Lower lobe of right lung (tissue), 2 donors: ENCODE results near the gene DDX51. TPM values are rescaled to one million over a fixed set of nuclear protein-coding genes. Genes with fewer than 3 reads are reported as not detected.

Experiments
- ATAC-seq, 2 donors: fragments of 200-7000 bp; cut with Tn5 transposase; one replicate each; pipeline ENCODE4 v1.9.1; 2020 to 2022; ENCODE audit warnings: mild to moderate bottlenecking in 2 of 2, moderate library complexity in 2 of 2
- DNase-seq: peaks from one replicate; pipeline ENCODE4 v3.0.0-alpha.2; 2020
- H3K27ac ChIP-seq: fragments of 200-600 bp; one replicate; pipeline ENCODE4 v1.8.0; 2022
- H3K27me3 ChIP-seq: fragments of 200-600 bp; one replicate; pipeline ENCODE4 v1.8.0; 2022; ENCODE audit warnings: low read depth
- H3K36me3 ChIP-seq: fragments of 200-600 bp; one replicate; pipeline ENCODE4 v1.8.0; 2022; ENCODE audit warnings: mild to moderate bottlenecking
- H3K4me1 ChIP-seq: fragments of 200-600 bp; one replicate; pipeline ENCODE4 v1.8.0; 2022
- H3K4me3 ChIP-seq: fragments of 200-600 bp; one replicate; pipeline ENCODE4 v1.8.0; 2022; ENCODE audit warnings: mild to moderate bottlenecking
- H3K9me3 ChIP-seq: fragments of 200-600 bp; one replicate; pipeline ENCODE4 v1.8.0; 2022
- intact Hi-C: fragments of 100-400 bp; cut with DNase I; formaldehyde crosslinking; loops from one replicate; pipeline ENCODE4 v1.11.0; 2022
- total RNA-seq: library from RNA; stranded (reverse); fragmentation: NEBNext Ultra II Directional; extraction: Animal tissue kit (Norgen Biotek cat#: 25700); gene quantifications from one replicate; pipeline ENCODE4 v1.2.1, GENCODE V29; 2021
- TF ChIP-seq, protein P1 (sequence below): fragments of 200-600 bp; IDR thresholded peaks from one replicate; pipeline ENCODE4 v1.8.0; 2022; ENCODE audit warnings: antibody characterized with exemption, mild to moderate bottlenecking
- donor health status: DM: no; HTN: yes; CAD: no; lungs with severe emphysema.

Gene DDX51
- total RNA-seq, 1 donor from 2014 or later, result 11.9 TPM

DNA sequence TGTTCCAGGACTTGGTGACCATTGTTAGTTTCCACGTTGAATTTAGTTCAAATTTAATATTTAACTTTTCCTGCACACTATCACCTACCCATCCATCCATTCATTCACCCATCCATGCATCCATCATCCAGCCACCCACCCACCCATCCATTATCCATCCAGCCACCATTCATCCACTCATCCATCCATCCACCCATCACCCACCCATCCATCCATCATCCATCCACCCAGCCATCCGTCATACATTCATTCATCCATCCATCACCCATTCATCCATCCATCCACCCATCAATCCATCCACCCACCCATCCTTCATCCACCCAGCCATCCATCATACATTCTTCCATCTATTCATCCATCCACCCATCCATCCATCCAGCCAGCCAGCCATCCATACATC, 22.0 kb upstream of the DDX51 start:
- H3K27me3 ChIP-seq, result peaks cover 8% of the 10 kb centered on the region
- no peaks in the 10 kb centered on the region for H3K9me3 ChIP-seq
- no peak overlapping the region for H3K4me3 ChIP-seq
- no peak for ATAC-seq
- intact Hi-C loops, result no loop called here
- no peak overlapping the region for H3K27ac ChIP-seq
- H3K4me1 ChIP-seq, result peaks cover 14% of the 10 kb centered on the region
- no peak for DNase-seq
- TF ChIP-seq, protein P1, sequence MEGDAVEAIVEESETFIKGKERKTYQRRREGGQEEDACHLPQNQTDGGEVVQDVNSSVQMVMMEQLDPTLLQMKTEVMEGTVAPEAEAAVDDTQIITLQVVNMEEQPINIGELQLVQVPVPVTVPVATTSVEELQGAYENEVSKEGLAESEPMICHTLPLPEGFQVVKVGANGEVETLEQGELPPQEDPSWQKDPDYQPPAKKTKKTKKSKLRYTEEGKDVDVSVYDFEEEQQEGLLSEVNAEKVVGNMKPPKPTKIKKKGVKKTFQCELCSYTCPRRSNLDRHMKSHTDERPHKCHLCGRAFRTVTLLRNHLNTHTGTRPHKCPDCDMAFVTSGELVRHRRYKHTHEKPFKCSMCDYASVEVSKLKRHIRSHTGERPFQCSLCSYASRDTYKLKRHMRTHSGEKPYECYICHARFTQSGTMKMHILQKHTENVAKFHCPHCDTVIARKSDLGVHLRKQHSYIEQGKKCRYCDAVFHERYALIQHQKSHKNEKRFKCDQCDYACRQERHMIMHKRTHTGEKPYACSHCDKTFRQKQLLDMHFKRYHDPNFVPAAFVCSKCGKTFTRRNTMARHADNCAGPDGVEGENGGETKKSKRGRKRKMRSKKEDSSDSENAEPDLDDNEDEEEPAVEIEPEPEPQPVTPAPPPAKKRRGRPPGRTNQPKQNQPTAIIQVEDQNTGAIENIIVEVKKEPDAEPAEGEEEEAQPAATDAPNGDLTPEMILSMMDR, result no peak
- H3K36me3 ChIP-seq, result no peaks in the 10 kb centered on the region

DNA sequence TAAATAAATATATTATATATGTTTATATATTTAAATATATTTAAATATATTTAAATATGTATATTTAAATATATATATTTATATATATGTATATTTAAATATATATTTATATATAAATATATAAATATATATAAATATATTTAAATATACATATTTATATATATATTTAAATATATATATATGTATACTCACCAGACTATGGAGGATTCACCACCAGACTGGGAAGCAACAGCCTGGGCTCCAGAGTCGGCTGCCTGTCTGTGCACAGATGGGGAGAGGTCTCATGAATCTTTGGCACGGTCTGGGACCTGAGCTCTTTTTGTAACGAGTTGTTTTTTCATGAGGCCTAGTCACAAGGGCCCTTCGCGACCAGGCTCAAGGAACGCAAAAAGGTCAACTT, 21.5 kb upstream of the DDX51 start:
- TF ChIP-seq, protein P1, result no peak
- DNase-seq, result no peak
- H3K27ac ChIP-seq, result no peak overlapping the region
- intact Hi-C loops, result no loop called here
- H3K36me3 ChIP-seq, result no peaks in the 10 kb centered on the region
- no peak for ATAC-seq
- peaks cover 14% of the 10 kb centered on the region for H3K4me1 ChIP-seq
- H3K27me3 ChIP-seq, result peaks cover 4% of the 10 kb centered on the region
- H3K9me3 ChIP-seq, result no peaks in the 10 kb centered on the region
- no peak overlapping the region for H3K4me3 ChIP-seq

DNA sequence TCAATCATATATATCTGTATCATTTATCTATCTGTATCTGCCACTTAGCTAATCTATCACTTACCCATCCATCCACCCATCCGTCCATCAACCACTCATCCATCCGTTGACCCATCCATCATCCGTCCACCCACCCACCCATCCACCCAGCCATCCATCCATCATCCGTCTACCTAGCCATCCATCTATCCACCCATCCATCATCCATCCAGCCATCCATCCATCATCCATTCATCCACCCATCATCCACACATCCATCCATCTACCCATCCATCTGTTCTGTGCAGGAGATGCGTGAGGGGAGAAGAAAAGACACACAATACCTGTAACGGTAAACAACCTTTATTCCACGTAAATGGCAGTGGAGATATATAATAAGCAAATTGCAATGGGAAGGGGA, 20.3 kb upstream of the DDX51 start:
- Histone ChIP-seq H3K36me3 (no peaks in the 10 kb centered on the region), H3K4me1 (peaks cover 14% of the 10 kb centered on the region), H3K9me3 (no peaks in the 10 kb centered on the region), H3K27ac (no peak overlapping the region), H3K27me3 (peaks cover 4% of the 10 kb centered on the region), H3K4me3 (no peak overlapping the region)
- ATAC-seq (no peak), DNase-seq (no peak)
- intact Hi-C loops, result no loop called here
- TF ChIP-seq, protein P1, result no peak

DNA sequence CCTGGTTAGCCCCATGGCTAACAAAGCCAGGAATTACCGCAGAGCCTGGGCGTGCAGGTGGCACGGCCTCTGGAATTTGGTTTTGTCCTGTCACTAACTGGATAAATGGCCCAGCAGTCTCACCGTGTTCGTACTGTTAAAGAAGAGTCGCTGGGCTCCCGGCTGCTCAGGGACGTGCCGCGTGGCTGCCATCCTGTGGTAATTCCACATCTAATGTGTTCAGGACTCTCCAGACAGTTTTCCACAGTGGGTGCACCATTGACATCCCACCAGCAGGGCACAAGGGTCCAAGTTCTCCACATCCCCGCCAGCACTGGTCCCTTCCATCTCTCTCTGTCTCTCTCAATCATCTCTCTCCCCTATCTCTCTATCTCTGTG, 19.8 kb upstream of the DDX51 start:
- no peak for ATAC-seq
- TF ChIP-seq, protein P1, result no peak
- Histone ChIP-seq H3K4me3 (no peak overlapping the region), H3K27me3 (peaks cover 4% of the 10 kb centered on the region), H3K9me3 (no peaks in the 10 kb centered on the region), H3K27ac (no peak overlapping the region), H3K4me1 (peaks cover 14% of the 10 kb centered on the region), H3K36me3 (no peaks in the 10 kb centered on the region)
- intact Hi-C loops, result no loop called here
- no peak for DNase-seq

DNA sequence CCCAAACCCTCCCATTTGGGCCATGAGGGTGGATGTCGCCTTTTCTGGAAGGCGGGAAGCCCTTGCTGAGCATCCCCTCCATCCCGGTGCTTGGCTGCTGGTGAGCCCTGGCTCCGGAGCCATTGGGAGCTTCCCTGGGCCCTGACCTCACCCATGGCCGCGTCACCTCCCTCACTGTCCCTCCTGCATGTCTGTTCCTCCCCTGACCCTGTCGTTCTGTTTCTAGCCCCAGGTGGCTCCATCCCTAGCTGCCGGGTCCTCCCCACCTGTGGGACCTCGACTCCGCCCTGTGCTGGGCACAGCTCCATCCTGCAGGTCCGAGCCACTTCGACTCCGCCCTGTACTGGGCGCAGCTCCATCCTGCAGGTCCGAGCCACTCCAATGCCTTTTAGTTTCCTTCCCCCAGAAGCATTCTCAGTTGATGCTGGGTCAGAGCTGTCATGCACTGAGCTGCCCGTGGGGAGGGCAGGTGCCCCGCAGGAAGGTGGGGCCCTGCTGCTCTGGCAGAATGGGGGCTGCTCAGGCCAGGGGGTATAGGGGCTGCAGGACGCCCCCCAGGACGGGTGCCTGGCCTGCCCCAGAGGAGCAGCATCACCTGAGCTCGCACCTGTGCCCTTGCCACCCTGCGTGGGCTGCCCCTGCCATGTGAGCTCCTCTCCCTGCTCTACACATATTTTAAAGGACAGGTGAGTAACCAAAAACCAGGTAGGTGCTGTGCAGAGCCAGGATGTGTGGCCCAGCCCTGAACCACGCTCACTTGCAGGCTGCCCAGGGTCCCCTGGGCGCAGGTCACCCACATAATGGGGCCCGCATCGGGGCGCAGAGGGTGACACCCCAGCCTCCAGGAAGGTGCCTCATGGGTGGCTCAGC, 19.2 kb upstream of the DDX51 start:
- ATAC-seq (peak; percentile 34 to 44), DNase-seq (no peak)
- intact Hi-C loops, result no loop called here
- no peaks in the 10 kb centered on the region for H3K36me3 ChIP-seq
- no peaks in the 10 kb centered on the region for H3K9me3 ChIP-seq
- TF ChIP-seq, protein P1, result no peak
- H3K27ac ChIP-seq, result no peak overlapping the region
- H3K4me1 ChIP-seq, result peaks cover 14% of the 10 kb centered on the region
- peaks cover under 1% of the 10 kb centered on the region for H3K27me3 ChIP-seq
- H3K4me3 ChIP-seq, result peak overlapping the region; percentile 23
